ENCODE results near the gene CDH23.

Gene CDH23

GRCh38 chr10:71406878-71407277 lies 10.2 kb downstream of the CDH23 start:
- no peak for TF ChIP-seq POLR2A (IDR thresholded peaks at IDR 0.05; ENCODE audit: low read length)
- TF ChIP-seq GATA1 (IDR thresholded peaks at IDR 0.05; ENCODE audit: low read depth, low read length) = no peak
- no peak for DNase-seq

GRCh38 chr10:71408436-71409225 lies 11.9 kb downstream of the CDH23 start:
- no peak for DNase-seq
- TF ChIP-seq GATA1 (IDR thresholded peaks at IDR 0.05; ENCODE audit: low read depth, low read length) = no peak
- no peak for TF ChIP-seq POLR2A (IDR thresholded peaks at IDR 0.05; ENCODE audit: low read length)

- DNase-seq = no peak
- no peak for TF ChIP-seq POLR2A (IDR thresholded peaks at IDR 0.05; ENCODE audit: low read length)
- TF ChIP-seq GATA1 (IDR thresholded peaks at IDR 0.05; ENCODE audit: low read depth, low read length) = no peak
Observed at GRCh38 chr10:71409516-71410104, 12.9 kb downstream of the CDH23 start.

- TF ChIP-seq POLR2A (IDR thresholded peaks at IDR 0.05; ENCODE audit: low read length) = no peak
- TF ChIP-seq GATA1 (IDR thresholded peaks at IDR 0.05; ENCODE audit: low read depth, low read length) = no peak
- no peak for DNase-seq
Observed at GRCh38 chr10:71413581-71413980, 16.9 kb downstream of the CDH23 start.

- TF ChIP-seq POLR2A (IDR thresholded peaks at IDR 0.05; ENCODE audit: low read length) (no peak), GATA1 (IDR thresholded peaks at IDR 0.05; ENCODE audit: low read depth, low read length) (no peak)
- no peak for DNase-seq
Observed at GRCh38 chr10:71414359-71414758, 17.6 kb downstream of the CDH23 start.

- TF ChIP-seq POLR2A (IDR thresholded peaks at IDR 0.05; ENCODE audit: low read length) (no peak), GATA1 (IDR thresholded peaks at IDR 0.05; ENCODE audit: low read depth, low read length) (no peak)
- DNase-seq = no peak
Observed at GRCh38 chr10:71419002-71419540, 22.4 kb downstream of the CDH23 start.

GRCh38 chr10:71419750-71420149 lies 23.0 kb downstream of the CDH23 start:
- no peak for DNase-seq
- TF ChIP-seq POLR2A (IDR thresholded peaks at IDR 0.05; ENCODE audit: low read length) (no peak), GATA1 (IDR thresholded peaks at IDR 0.05; ENCODE audit: low read depth, low read length) (no peak)

GRCh38 chr10:71421075-71421434 lies 24.3 kb downstream of the CDH23 start:
- DNase-seq = no peak
- TF ChIP-seq POLR2A (IDR thresholded peaks at IDR 0.05; ENCODE audit: low read length) = no peak
- TF ChIP-seq GATA1 (IDR thresholded peaks at IDR 0.05; ENCODE audit: low read depth, low read length) = no peak

GRCh38 chr10:71423250-71423649 lies 26.5 kb downstream of the CDH23 start:
- DNase-seq = no peak
- TF ChIP-seq POLR2A (IDR thresholded peaks at IDR 0.05; ENCODE audit: low read length) (no peak), GATA1 (IDR thresholded peaks at IDR 0.05; ENCODE audit: low read depth, low read length) (no peak)

- no peak for DNase-seq
- TF ChIP-seq POLR2A (IDR thresholded peaks at IDR 0.05; ENCODE audit: low read length) = no peak
- TF ChIP-seq GATA1 (IDR thresholded peaks at IDR 0.05; ENCODE audit: low read depth, low read length) = no peak
Observed at GRCh38 chr10:71423901-71424300, 27.2 kb downstream of the CDH23 start.

GRCh38 chr10:71424496-71425194 lies 27.9 kb downstream of the CDH23 start:
- TF ChIP-seq GATA1 (IDR thresholded peaks at IDR 0.05; ENCODE audit: low read depth, low read length) (no peak), POLR2A (IDR thresholded peaks at IDR 0.05; ENCODE audit: low read length) (no peak)
- no peak for DNase-seq

GRCh38 chr10:71426058-71426605 lies 29.4 kb downstream of the CDH23 start:
- no peak for DNase-seq
- TF ChIP-seq GATA1 (IDR thresholded peaks at IDR 0.05; ENCODE audit: low read depth, low read length) (no peak), POLR2A (IDR thresholded peaks at IDR 0.05; ENCODE audit: low read length) (no peak)

- TF ChIP-seq GATA1 (IDR thresholded peaks at IDR 0.05; ENCODE audit: low read depth, low read length) (no peak), POLR2A (IDR thresholded peaks at IDR 0.05; ENCODE audit: low read length) (no peak)
- DNase-seq = no peak
Observed at GRCh38 chr10:71427246-71427645, 30.5 kb downstream of the CDH23 start.

GRCh38 chr10:71429304-71429703 lies 32.6 kb downstream of the CDH23 start:
- TF ChIP-seq POLR2A (IDR thresholded peaks at IDR 0.05; ENCODE audit: low read length) (no peak), GATA1 (IDR thresholded peaks at IDR 0.05; ENCODE audit: low read depth, low read length) (no peak)
- no peak for DNase-seq

All from erythroblast (primary cell).